IPS-18c (cell line): ENCODE data around the gene RMI1.
A peak's percentile ranks its signal among the peaks of the same experiment; 100 is the strongest.

Experiments used
- H3K4me3 ChIP-seq: 2 replicates; pipeline ENCODE4 v1.7.0; 2013; ENCODE audit warnings: low read depth, mild to moderate bottlenecking, low read length, moderate library complexity; ENCODE audit not compliant: insufficient read depth
- H3K9me3 ChIP-seq: one replicate; pipeline ENCODE4 v1.6.1; 2013; ENCODE audit warnings: mild to moderate bottlenecking, low read length, moderate library complexity; ENCODE audit not compliant: control insufficient read depth, insufficient read depth

Gene RMI1

DNA sequence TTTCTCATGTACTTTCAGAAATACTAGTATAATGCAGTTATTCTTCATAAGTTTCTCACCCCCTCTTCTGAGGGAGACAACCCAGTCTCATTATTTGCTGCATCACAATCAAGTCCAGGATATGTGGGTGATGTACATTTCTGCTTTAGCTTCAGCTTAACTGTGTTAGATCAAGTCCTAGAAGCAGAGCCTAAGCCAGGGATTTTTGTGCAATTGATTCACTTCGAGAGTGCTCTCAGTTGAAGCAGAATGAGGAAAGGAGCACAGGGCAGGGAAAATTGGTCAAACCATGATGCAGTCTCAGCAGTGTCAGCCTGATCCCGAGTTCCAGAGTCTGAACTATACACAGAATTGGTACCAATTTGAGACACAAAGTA, 15.6 kb upstream of the RMI1 start:
- Histone ChIP-seq H3K4me3 (no peak overlapping the region), H3K9me3 (no peaks in the 10 kb centered on the region)

DNA sequence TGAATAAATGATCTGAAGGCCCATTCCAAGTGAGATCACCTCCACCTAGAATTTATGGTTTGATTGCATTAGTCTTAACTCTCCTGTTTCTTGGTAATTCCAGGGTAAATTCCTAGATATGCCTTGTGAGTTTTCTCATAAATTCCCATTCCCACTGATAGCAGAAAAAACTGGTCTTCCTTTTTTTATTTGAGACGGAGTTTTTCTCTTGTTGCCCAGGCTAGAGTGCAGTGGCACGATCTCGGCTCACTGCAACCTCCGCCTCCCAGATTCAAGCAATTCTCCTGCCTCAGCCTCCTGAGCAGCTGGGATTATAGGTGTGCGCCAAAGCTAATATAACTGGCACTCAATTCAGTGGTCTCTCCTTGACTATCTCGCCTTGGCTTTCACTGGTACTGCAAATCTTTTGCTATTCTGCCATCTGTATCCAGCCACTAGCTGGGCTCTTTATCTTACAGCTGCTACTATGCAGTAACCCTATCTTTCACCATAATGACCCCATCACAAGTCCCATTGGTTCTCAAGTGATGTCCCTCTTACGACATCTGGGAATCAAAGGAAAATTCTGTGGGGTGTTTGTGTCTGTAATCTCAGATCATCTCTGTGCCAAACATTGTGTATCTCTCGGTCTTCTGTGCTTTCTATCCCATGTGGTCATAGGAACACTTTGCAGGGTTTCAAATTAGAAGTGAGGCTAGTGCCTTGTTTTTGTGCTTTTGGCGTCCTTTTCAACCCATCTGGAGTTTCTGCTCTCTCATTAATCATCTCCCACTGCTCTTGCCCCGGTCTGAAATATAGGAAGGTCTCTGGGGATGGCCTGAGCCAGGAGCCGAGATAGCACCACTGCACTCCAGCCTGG, 15.0 kb upstream of the RMI1 start:
- no peaks in the 10 kb centered on the region for H3K9me3 ChIP-seq
- no peak overlapping the region for H3K4me3 ChIP-seq

- Histone ChIP-seq H3K4me3 (no peak overlapping the region), H3K9me3 (no peaks in the 10 kb centered on the region)
Observed at GRCh38 chr9:83966209-83966582, 14.4 kb upstream of the RMI1 start.

DNA sequence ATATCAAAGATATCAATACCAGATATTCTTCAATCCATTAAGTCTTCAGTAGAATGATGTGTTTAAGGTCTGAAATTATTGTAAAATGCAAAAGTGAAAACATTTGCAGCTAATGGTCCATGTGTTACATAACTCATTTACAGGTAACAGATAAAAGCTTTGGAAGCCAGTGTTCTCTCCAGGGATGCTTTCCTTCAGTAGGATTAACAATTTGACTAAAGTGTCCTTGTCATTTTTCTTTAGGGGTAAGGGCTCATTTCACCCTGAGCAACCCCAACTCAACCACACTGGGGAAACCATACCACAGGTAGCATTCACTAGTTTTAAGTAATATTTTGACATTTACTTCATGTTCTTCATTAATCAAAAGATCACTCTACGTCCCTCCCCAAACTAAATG, 13.5 kb upstream of the RMI1 start:
- Histone ChIP-seq H3K9me3 (no peaks in the 10 kb centered on the region), H3K4me3 (no peak overlapping the region)

GRCh38 chr9:83969602-83970001, 11.0 kb upstream of the RMI1 start:
- Histone ChIP-seq H3K9me3 (no peaks in the 10 kb centered on the region), H3K4me3 (no peak overlapping the region)

DNA sequence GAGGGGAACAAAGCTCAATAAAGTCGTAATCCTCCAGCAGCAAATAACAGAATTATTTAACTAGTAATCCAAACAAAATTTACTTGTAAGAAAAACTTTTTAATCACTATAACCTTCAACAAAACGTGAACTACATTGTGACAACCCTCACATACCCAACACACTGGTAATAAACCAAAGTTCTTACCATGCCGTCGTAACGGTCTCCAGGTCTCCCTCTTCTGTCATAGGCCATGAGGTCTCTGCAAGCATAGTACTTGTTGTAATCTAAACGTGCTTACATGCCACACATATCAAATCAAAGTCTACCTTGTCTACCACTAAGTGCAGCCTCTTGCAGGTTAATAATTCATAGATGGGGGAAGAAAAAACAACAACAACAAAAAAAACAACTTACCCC, 9.1 kb upstream of the RMI1 start:
- H3K4me3 ChIP-seq, result no peak overlapping the region
- no peaks in the 10 kb centered on the region for H3K9me3 ChIP-seq

DNA sequence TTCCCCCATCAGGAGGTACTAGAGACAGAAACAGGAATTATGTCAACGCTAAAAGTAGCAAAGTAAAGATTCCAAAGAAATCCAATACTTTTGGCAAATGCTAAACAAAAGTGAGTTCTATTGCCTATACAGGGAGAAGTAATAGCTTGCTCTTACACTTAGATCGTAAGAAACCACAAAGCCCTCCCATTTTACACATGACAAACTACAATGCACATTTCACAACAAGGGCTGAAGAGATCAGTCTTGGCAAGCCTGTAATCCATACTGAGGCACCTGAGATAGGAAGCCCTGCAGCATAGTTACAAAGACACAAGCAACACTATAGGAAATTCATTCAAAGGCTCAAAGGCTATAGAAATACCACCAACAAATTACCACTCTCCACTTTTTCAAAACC, 8.3 kb upstream of the RMI1 start:
- Histone ChIP-seq H3K9me3 (no peaks in the 10 kb centered on the region), H3K4me3 (no peak overlapping the region)

DNA sequence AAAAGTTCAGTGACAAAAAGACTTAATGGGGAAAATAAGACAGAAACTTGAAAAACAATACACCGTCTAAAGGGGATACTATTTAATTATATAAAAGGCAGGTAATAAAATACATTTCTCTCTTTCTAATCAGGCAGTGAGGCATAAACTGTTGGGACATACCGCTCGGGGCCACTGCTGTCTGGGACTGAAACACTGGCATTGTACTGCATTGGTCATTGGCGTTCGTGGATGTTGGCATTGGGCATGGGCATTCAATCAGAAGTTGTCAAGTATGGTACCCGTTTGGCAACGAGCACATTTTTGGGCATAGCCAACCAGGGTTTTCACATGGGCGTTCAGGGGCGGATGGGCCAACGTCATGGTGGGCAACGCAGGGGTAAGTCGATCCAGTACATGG, 5.3 kb upstream of the RMI1 start:
- no peaks in the 10 kb centered on the region for H3K9me3 ChIP-seq

GRCh38 chr9:83976372-83976771, 4.2 kb upstream of the RMI1 start:
- Histone ChIP-seq H3K4me3 (no peak overlapping the region), H3K9me3 (no peaks in the 10 kb centered on the region)

More for the DNA sequence above, 5.3 kb upstream of the RMI1 start:
- H3K4me3 ChIP-seq, result no peak overlapping the region

- no peak overlapping the region for H3K4me3 ChIP-seq
Observed at GRCh38 chr9:83977196-83977595, 3.4 kb upstream of the RMI1 start.

DNA sequence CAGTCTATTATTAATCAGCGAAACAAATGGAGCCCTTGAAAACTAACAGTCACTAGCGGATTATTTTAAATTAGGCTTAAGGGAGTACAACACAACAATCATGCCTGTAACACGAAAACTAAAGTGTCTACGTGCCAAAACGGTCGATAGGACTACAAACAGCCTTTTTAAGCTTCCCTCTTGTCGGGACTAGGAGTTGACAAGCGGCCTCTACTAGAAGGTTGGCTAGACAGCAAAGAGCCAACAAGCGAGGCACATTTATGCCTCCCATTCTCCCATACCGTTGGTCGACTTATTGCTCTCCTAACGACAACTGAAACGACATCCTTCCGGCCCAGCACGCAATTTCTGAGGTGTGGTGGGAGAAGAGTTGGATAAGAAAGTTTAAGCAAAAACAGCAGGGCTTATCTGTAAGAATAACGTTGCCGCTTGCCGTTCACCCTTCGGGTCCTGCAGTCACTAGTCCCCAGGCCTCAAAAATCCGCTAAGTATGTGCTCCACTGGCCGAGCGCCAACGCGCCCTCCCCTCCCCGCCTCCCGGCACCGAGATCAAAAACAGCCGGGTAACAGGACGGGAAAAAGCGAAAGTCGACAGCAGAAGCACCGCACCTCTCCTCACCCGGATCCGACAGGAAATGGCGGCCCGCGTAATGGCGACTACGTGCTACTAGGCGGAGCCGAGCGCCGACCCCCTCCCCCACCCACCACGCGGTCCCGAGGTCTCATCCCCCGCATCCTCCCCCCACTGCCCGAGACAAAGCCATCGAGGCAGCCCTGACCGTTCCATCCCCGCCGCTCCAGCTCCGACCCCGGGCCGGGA, 1.4 kb upstream of the RMI1 start:
- Histone ChIP-seq H3K4me3 (peak overlapping the region; percentile 99), H3K9me3 (no peaks in the 10 kb centered on the region)

More at GRCh38 chr9:83977196-83977595, 3.4 kb upstream of the RMI1 start:
- no peaks in the 10 kb centered on the region for H3K9me3 ChIP-seq

- no peaks in the 10 kb centered on the region for H3K9me3 ChIP-seq
- H3K4me3 ChIP-seq, result peak within 1 kb of the TSS; percentile 99
Observed at GRCh38 chr9:83979812-83980394, 702 bp upstream of the RMI1 start, which contains the start of gene HNRNPK. Gene HNRNPK (minus strand): TSS chr9:83980215. CDS start chr9:83978252, 1,963 bp downstream.

DNA sequence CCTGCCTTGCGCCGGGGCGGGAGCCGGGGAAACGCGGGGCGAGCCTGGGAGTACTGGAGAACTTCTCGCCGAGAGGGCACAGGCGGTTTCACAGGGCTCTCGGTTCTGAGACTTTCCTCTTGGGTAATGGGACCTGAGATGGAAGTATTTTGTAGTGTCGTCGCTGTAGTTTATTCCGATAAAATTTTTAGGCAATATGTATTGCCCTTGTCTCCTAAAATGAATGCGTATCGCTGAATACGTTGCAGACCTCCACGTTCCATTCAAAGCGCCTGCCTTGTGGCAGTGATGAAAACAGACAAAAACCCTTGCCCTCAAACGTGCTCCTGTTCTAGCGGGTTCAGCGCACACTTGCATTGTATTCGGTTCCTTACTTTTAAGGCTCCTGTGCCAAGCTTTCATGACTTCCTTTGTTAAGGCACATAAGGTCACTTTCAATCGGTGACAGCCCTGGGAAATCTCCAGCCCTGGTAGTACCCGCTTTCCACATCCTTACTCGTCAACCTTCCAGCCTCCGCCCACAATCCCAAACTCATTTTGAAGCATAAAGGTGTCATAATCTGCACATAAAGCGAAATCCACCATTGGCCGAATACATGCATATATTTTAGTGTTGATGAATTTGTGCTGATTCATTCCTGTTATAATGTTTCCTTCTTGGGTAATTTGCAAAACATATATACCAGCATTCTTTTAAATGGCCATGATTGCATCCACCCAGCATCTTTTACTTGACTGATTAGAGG, 694 bp downstream of the RMI1 start:
- Histone ChIP-seq H3K4me3 (peak overlapping the region; percentile 99), H3K9me3 (no peaks in the 10 kb centered on the region)

- no peak overlapping the region for H3K4me3 ChIP-seq
Observed at GRCh38 chr9:83986195-83986594, 5.6 kb downstream of the RMI1 start.

DNA sequence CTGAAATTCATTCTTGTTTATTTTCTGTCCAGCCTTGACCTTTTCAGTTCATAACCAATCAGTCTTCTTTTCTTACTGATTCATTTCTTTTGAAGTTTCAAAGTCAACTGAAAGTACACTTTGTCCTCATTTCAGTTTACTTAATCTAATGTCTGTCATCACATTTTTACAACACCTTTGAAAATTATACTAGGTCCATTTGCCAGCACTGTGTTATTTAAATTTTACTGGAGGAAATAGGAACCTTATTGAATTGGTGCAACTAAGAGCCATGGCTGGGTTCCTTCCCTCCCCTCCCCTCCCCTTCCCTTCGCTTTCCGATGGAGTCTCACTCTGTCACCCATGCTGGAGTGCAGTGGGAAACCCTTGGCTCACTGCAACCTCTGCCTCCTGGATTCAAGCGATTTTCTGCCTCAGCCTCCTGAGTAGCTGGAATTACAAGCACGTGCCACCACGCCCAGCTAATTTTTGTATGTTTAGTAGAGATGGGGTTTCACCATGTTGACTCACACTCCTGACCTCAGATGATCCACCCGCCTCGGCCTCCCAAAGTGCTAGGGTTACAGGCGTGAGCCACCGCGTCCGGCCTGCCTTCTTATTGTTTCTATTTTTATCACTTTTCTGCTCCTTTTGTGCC, 6.3 kb downstream of the RMI1 start:
- no peak overlapping the region for H3K4me3 ChIP-seq
- H3K9me3 ChIP-seq, result no peaks in the 10 kb centered on the region

More at GRCh38 chr9:83986195-83986594, 5.6 kb downstream of the RMI1 start:
- no peaks in the 10 kb centered on the region for H3K9me3 ChIP-seq

DNA sequence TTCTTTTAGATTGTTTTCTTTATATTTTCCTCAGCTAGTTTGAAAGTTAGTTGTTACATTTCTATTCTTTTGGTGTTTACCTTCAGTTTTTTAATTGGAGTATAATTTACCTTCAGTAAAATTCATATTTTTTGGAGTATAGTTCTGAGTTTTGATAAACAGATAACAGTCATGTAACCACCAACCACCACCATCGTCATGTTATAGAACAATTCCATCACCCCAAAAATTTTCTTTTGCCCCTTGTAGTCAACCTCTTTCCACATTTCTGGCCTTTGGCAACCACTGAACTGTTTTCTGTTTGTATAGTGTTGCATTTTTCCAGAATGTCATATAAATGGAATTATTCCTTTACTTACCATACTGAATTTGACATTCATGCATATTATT, 6.8 kb downstream of the RMI1 start:
- H3K9me3 ChIP-seq, result no peaks in the 10 kb centered on the region
- no peak overlapping the region for H3K4me3 ChIP-seq

DNA sequence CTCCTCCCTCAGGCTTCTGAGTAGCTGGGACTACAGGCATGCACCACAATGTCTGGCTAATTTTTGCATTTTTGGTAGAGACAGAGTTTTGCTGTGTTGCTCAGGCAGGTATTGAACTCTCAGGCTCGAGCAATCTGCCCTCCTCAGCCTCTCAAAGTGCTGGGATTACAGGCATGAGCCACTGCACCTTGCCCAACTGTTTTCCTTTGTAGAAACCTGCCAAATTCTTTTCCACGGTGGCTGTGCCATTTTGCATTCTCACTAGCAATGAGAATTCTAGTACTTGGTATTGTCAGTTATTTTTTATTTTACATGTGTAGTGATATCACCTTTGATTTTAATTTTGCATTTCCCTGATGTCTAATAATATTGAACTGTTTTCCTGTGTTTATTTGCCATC, 7.8 kb downstream of the RMI1 start:
- Histone ChIP-seq H3K9me3 (no peaks in the 10 kb centered on the region), H3K4me3 (no peak overlapping the region)
